GM21717 (cell line): ENCODE results near the gene ANGPTL3.
"Not testable (repeated sequence)": the region's sequence is repeated elsewhere in the genome, so short reads cannot be mapped to it uniquely, and the experiment has no call there.

Source experiments
- ATAC-seq: cut with Tn5 transposase; IDR thresholded peaks from one replicate; pipeline ENCODE4 v1.9.1; 2021; ENCODE audit warnings: mild to moderate bottlenecking, moderate library complexity; ENCODE audit not compliant: unreplicated experiment

The ANGPTL3 gene, protein sequence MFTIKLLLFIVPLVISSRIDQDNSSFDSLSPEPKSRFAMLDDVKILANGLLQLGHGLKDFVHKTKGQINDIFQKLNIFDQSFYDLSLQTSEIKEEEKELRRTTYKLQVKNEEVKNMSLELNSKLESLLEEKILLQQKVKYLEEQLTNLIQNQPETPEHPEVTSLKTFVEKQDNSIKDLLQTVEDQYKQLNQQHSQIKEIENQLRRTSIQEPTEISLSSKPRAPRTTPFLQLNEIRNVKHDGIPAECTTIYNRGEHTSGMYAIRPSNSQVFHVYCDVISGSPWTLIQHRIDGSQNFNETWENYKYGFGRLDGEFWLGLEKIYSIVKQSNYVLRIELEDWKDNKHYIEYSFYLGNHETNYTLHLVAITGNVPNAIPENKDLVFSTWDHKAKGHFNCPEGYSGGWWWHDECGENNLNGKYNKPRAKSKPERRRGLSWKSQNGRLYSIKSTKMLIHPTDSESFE

DNA sequence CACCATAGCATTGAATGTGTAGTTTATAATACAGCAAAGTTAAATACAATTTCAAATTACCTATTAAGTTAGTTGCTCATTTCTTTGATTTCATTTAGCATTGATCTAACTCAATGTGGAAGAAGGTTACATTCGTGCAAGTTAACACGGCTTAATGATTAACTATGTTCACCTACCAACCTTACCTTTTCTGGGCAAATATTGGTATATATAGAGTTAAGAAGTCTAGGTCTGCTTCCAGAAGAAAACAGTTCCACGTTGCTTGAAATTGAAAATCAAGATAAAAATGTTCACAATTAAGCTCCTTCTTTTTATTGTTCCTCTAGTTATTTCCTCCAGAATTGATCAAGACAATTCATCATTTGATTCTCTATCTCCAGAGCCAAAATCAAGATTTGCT is at the start of gene ANGPTL3:
TSS of gene ANGPTL3 (plus strand) at position 240 of the 400 bp plus-strand sequence. CDS start at position 287, 47 bp downstream.
- ATAC-seq = no peak

DNA sequence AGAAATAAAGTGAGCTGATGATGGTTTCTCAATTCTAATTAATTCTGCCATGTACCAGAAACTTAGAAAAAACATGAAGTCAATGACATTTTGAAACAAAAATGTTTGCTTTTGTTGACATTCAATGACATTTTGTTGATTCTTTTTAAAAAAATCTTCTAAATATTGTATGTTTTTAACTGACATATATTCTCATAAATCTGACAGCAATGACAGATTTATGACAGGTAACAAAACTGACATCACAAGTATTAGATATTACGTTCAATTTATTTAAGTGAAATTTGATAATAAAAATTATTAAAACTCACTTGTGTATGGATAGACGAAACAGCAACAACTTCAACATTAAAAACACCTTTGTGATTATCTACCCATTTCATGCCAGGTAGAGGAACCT is 36.0 kb upstream of the ANGPTL3 start:
- ATAC-seq = no peak

DNA sequence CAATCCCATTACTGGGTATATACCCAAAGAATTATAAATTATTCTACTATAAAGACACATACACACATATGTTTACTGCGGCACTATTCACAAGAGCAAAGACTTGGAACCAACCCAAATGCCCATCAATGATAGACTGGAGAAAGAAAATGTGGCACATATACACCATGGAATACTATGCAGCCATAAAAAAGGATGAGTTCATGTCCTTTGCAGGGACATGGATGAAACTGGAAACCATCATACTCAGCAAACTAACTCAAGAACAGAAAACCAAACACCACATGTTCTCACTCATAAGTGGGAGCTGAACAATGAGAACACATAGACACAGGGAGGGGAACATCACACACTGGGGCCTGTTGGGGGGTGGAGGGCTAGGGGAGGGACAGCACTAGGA is 30.1 kb upstream of the ANGPTL3 start:
- ATAC-seq = not testable (repeated sequence)

DNA sequence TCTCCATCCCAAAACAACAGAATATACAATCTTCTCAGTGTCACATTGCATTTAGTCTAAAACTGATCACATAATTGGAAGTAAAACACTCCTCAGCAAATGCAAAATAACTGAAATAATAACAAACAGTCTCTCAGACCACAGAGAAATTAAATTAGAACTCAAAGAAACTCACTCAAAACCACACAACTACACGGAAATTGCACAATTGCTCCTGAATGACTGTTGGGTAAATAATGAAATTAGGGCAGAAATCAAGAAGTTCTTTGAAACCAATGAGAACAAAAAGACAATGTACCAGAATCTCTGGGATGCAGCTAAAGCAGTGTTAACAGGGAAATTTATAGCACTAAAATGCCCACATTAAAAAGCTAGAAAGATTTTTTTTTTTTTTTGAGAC is 29.4 kb upstream of the ANGPTL3 start:
- not testable (repeated sequence) for ATAC-seq

DNA sequence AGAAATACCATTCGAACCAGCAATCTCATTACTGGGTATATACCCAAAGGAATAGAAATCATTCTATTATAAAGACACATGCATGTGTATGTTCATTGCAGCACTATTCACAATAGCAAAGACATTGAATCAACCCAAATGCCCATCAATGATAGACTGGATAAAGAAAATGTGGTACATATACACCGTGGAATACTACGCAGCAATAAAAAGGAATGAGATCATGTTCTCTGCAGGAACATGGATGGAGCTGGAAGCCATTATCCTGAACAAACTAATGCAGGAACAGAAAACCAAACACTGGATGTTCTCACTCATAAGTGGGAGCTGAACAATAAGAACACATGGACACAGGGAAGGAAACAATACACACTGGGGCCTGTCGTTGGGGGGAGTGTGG is 25.8 kb upstream of the ANGPTL3 start:
- ATAC-seq = not testable (repeated sequence)

DNA sequence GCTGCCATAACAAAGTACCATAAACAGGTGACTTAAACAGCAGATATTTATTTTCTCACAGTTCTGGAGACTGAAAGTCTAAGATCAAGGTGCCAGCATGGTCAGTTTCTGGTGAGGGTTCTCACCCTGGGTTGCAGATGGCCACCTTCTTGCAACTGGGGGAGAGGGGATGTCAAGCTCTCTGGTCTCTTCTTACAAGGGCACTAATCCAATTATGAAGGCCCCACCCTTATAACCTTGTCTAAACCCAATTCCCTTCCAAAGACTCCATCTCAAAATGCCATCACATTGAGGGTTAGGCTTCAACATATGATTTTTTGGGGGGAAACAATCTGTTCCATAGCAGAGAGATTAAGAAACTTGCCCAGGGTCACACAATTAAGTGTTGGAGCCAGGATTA is 24.8 kb upstream of the ANGPTL3 start:
- ATAC-seq = no peak

DNA sequence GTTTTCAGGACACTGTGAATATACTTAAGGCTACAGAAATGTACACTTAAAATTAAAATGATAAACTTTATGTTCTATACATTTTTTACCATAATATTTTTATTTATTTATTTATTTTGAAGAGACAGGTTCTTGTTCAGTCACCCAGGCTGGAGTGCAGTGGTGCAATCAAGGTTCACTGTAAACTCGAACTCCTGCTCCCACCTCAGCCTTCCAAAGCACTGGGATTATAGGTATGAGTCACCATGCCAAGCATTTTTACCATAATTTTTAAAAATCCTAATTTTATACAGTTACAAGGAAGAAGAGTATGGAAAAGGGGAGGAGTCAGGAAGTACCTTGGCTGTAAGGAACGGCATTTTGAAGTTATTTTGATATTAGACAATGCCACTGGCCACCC is 23.6 kb upstream of the ANGPTL3 start:
- no peak for ATAC-seq

DNA sequence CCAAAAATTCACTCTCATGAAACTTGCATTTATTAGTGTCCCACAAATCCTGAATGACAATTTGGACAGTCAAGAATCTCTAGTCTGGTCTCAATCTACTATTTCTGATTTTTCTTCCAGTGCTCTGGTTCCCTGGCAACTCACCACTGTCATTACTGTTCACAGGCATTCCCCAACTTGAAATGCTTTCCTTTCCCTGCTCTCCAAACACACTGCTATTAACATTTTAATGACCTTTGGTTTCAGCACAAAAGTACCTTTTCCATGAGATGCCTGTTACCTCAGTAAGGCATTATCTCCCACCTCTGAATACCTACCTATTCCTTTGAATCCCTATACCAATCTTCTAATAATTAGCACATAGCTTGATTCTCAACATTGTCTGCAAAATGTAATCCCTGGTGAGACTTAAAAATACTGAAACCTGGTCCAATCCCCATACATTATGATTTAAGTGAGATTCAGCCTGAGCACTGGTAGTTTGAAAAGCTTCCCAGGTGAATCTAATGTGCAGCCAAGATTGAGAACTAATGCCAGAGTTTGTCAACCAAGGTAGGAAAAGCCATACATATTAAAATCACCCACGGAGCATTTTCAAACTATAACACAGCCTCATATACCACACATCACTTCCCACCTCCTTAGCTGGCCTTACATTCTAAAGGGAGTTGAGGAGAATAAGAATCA is 11.7 kb upstream of the ANGPTL3 start:
- no peak for ATAC-seq

DNA sequence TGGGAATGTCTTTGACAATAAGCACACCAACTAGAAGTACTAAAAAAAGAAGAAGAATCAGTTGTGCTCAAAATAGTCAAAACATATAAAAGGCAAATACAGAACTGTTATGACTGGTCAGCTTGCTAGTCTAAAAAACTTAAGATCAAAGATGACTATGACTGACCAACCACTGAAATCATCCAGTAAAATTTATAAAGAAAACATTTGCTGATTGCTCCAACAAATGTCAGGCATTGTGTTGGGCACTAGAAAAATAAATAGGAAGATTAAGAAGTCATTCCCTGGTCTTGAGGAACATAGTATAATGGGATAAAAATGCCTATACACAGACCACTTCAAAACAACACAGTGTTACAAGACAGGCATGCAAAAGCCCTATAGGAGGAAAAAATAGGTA is 9.3 kb upstream of the ANGPTL3 start:
- ATAC-seq = no peak

DNA sequence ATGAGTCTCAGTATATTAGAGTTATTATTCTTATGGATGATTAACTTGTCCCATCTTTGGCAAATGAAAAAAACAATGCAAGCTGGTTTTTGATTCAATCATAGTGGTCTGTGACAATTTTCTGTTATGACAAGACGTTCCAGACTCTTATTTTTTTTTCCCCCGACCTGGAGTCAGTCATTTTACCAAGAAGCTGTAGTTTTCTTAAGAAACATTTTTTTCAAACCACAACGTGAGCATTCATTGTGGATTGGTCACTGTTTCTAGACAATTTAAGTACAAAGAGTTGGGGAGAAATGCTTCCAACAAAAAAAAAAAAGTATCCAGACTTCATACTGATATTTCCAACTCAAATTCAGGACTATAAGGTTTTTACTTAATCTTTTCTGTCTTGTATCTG is 8.0 kb upstream of the ANGPTL3 start:
- ATAC-seq = no peak

DNA sequence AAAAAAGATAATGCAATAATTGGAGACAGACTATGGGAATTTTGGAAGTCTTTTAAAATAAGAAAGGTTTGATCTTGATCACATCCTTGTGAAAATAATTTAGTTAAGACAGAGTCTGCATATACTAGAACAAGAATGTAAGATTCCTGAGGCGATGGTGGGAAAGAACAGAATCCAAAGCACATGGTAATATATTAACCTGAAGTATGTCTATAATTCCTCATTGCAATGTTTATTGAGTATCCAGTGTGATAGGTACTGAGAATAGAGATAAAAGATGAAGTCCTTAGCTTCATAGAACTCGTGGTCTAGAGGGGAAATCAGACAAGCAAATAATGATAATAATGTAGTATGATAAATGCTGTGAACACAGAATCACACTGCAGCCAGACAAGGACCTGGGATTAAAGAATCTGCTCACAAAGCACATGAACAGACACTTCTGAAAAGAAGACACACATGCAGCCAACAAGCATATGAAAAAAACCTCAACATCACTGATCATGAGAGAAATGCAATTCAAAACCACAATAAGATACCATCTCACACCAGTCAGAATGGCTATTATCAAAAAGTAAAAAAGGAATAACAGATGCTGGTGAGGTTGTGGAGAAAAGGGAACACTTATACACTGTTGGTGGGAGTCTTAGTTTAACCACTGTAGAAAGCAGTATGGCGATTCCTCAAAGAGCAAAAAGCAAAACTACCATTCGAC is 6.9 kb upstream of the ANGPTL3 start:
- ATAC-seq = no peak

DNA sequence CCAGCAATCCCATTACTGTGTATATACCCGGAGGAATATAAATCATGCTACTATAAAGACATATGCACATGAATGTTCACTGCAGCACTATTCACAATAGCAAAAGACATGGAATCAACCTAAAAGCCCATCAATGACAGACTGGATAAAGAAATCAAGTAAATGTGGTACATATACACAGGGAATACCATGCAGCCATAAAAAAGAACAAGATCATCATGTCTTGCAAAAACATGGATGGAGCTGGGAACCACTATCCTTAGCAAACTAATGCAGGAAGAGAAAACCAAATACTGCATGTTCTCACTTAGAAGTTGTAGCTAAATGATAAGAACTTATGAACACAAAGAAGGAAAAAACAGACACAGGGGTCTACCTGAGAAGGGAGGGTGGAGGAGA is 6.4 kb upstream of the ANGPTL3 start:
- no peak for ATAC-seq

DNA sequence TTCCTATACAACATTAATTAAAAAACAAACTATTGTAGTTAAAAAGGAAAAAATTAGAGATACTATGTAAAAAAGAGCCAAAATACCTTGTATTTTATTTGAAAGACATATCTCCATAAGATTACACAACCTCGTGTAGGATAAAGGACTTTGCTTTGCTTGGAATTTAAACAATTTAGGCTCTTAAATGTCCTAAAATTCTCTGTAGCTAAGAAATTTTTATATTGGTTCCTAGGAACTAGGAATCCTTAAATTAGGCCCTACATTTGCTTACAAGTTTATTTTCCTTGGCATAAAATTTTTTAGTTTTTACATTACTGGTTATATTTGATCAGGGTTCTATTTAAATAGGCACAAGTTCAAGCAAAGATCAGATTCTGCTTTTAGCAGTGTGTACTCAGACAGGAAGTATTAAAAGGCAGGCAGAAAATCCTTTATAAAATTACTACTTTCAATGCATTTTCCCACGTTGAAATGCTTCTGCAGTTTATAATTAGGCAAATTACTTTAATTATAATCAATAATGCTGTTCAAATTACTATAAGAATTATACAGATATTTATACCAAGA is 3.4 kb upstream of the ANGPTL3 start:
- ATAC-seq = no peak

DNA sequence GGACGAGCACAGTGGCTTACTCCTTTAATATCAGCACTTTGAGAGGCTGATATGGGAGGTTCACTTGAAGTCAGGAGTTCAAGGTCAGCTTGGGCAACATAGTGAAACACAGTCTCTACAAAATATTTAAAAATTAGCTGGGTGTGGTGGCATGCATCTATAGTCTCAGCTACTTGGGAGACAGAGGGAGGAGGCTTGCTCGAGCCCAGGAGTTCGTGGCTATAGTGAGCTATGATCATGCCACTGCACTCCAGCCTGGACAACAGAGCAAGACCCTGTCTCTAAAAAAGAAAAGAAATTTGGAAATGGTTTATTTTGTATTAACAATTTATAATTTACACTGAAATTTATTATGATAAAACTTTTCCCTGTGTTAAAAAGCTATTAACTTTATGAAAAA is 1.7 kb upstream of the ANGPTL3 start:
- ATAC-seq = no peak

DNA sequence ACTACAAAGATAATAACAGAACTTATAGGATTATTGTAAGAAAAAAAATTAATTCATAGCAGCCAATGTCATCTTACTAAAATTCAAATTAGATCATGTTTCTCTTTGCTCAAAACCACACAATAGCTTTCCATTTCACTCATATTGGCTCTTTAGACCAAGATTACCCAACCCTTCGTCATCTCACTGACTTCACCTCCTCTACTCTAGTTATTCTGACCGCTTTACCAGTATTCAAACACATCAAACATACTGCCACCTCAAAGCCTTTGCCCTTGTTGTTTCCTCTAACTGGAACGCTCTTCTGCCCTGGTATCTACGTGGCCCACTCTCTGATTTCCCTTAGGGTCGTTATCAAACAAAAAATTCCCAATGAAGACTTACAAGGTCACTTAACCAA is 1.7 kb downstream of the ANGPTL3 start:
- no peak for ATAC-seq

DNA sequence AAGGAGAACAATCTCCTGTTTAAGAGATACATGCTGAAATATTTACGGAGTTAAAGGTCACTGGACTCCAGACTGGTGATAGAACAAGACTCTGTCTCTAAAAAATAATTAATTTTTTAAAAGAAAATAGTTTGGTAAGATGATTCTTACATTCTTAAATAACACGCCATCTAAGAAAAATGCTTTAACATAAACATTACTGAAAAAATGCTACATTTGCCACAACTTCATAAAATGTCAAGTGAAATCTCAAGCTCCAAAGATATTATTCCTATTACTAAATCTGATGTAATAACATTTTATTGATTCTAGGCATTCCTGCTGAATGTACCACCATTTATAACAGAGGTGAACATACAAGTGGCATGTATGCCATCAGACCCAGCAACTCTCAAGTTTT is 4.1 kb downstream of the ANGPTL3 start:
- ATAC-seq = no peak

DNA sequence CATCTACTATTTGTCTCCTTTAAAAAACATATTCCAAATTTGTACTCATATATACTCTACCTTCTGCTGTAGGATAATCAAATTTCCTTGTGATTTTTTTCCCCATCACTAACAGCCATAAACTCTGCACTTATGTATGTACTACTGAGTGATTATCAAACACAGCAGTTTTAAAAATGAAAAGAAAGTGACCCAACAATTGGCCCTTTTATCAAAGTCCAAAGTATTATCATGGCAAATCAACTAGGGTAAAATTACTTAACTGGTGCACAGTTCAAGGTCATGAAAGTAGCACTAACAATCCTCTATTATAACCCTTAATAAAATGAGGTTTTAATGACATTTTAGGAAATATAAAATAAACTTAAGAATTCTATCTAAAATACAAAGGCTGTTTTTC is 11.6 kb downstream of the ANGPTL3 start:
- ATAC-seq = no peak

DNA sequence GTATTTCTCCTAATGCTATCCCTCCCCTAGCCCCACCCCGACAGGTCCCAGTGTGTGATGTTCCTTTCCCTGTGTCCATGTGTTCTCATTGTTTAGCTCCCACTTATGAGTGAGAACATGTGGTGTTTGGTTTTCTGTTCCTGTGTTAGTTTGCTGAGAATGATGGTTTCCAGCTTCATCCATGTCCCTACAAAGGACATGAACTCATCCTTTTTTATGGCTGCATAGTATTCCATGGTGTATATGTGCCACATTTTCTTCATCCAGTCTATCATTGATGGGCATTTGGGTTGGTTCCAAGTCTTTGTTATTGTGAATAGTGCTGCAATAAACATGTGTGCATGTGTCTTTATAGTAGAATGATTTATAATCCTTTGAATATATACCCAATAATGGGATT is 13.3 kb downstream of the ANGPTL3 start:
- ATAC-seq = not testable (repeated sequence)

DNA sequence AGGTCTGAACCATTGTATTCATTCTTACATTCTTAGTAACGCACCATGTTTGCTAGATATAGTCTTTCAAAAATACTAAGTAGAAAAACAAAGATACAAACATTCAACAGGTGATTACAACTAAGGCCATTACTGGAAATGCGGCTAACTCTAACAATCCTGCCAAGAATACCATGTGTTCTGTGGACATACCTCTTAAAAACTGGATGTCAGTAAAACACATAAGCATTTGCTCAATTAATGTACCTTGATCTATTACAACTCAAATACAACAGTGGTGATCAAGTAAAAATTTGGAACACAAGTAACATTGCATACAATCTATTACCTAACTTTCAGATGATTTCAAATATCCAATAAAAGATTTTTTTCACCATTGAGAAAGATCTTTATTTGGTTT is 15.4 kb downstream of the ANGPTL3 start:
- ATAC-seq = no peak

DNA sequence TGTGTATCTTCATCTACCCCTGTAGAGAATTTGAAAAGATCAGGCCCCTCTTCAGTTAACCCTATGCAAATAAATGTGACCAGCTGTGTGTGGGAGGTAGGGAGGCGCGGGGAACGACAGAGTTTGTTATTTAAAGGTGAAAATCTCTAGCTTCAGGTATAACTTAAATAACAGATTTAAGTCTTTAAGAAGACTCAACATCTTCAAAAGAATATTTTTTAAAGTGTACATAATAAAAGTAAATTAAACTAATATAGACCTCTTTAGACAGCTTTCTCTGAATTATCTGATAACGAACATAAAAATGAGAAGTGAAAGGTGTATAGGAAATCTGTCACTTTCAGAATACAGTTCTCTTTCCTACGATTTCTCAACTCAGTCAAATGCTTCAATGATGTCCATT is 16.0 kb downstream of the ANGPTL3 start:
- peak; percentile 94 for ATAC-seq

DNA sequence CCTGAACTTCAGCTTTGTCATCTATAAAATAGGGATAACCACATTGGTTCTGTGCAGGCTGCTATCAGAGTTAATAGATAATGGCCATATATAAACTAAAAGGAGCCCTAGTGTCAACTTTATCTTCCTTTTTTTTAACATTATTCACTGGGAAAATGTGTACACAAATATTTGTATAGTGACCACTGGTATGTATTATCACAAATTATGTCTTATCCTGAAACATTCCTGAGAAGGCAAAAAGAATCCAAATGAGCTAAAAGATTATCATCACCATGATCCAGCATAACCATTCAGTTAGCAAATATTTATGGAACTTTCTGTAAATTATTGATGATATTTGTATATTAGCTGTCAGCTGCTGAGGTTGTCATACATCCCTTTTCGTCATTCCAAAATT is 16.6 kb downstream of the ANGPTL3 start:
- ATAC-seq = no peak
